Mesenchymal stem cell (in vitro differentiated cells and primary cell): ENCODE results near the gene SFXN5.
A peak's percentile ranks its signal among the peaks of the same experiment; 100 is the strongest.

Experiments
- DNase-seq: peaks from one replicate; pipeline ENCODE4 v3.0.0-alpha.2; 2013
- H2AFZ ChIP-seq: one replicate; pipeline ENCODE4 v1.6.1; 2013; ENCODE audit warnings: low read depth, mild to moderate bottlenecking, control low read depth, inconsistent platforms, low read length, moderate library complexity
- H2AK5ac ChIP-seq: 2 replicates; pipeline ENCODE4 v1.6.1; 2013; ENCODE audit warnings: low read length, moderate library complexity, mild to moderate bottlenecking, inconsistent platforms; ENCODE audit not compliant: severe bottlenecking
- H2BK120ac ChIP-seq: one replicate; pipeline ENCODE4 v1.6.1; 2013; ENCODE audit warnings: low read depth, mild to moderate bottlenecking, inconsistent platforms, low read length, moderate library complexity
- H2BK12ac ChIP-seq, 2 experiments: one replicate each; pipeline ENCODE4 v1.6.1; 2013; ENCODE audit warnings: inconsistent platforms in 2 of 2, low read length in 2 of 2, mild to moderate bottlenecking in 2 of 2, moderate library complexity in 2 of 2, control low read depth in 1 of 2
- H2BK15ac ChIP-seq: one replicate; pipeline ENCODE4 v1.6.1; 2013; ENCODE audit warnings: mild to moderate bottlenecking, low read depth, inconsistent platforms; ENCODE audit not compliant: poor library complexity, severe bottlenecking
- H2BK5ac ChIP-seq: 2 replicates; pipeline ENCODE4 v1.6.1; 2013; ENCODE audit warnings: low read depth, mild to moderate bottlenecking, low read length, control low read depth, inconsistent platforms; ENCODE audit not compliant: poor library complexity, severe bottlenecking
- H3K14ac ChIP-seq, 2 experiments: one replicate each; pipeline ENCODE4 v1.6.1; 2013; ENCODE audit warnings: inconsistent platforms in 2 of 2, low read length in 2 of 2, control low read depth in 1 of 2, mild to moderate bottlenecking in 1 of 2, moderate library complexity in 1 of 2
- H3K18ac ChIP-seq, 2 experiments: one replicate each; pipeline ENCODE4 v1.6.1; 2013; ENCODE audit warnings: inconsistent platforms in 2 of 2, low read length in 2 of 2, control low read depth in 1 of 2, low read depth in 1 of 2, mild to moderate bottlenecking in 1 of 2
- H3K23ac ChIP-seq, 2 experiments: one replicate each; pipeline ENCODE4 v1.6.1; 2013; ENCODE audit warnings: inconsistent platforms in 2 of 2, low read length in 2 of 2, mild to moderate bottlenecking in 2 of 2, moderate library complexity in 2 of 2, control low read depth in 1 of 2
- H3K27ac ChIP-seq: 2 replicates; pipeline ENCODE4 v1.5.1; 2013; ENCODE audit warnings: mild to moderate bottlenecking, moderate library complexity, low read length, control low read depth, inconsistent platforms; ENCODE audit not compliant: poor library complexity, severe bottlenecking
- H3K27me3 ChIP-seq, 2 experiments: 2 replicates each; pipeline versions ENCODE4 v1.6.1 to v1.7.0; 2013; ENCODE audit warnings: low read length in 2 of 2, mild to moderate bottlenecking in 2 of 2, moderate library complexity in 2 of 2, control low read depth in 1 of 2, inconsistent platforms in 1 of 2; ENCODE audit not compliant: control insufficient read depth in 1 of 2, insufficient read depth in 1 of 2
- H3K36me3 ChIP-seq, 2 experiments: 2 replicates each; pipeline versions ENCODE4 v1.6.1 to v1.7.0; 2013; ENCODE audit warnings: low read length in 2 of 2, control low read depth in 1 of 2, inconsistent platforms in 1 of 2, low read depth in 1 of 2, mild to moderate bottlenecking in 1 of 2; ENCODE audit not compliant: insufficient read depth in 2 of 2, control insufficient read depth in 1 of 2
- H3K4ac ChIP-seq, 2 experiments: one replicate each; pipeline ENCODE4 v1.6.1; 2013; ENCODE audit warnings: inconsistent platforms in 2 of 2, low read length in 2 of 2, mild to moderate bottlenecking in 2 of 2, moderate library complexity in 2 of 2, control low read depth in 1 of 2, low read depth in 1 of 2
- H3K4me1 ChIP-seq: 2 replicates; pipeline ENCODE4 v1.6.1; 2013; ENCODE audit warnings: low read depth, low read length, control low read depth; ENCODE audit not compliant: control insufficient read depth, insufficient read depth
- H3K4me2 ChIP-seq: 2 replicates; pipeline ENCODE4 v1.6.1; 2013; ENCODE audit warnings: low read length, mild to moderate bottlenecking, inconsistent platforms; ENCODE audit not compliant: poor library complexity, severe bottlenecking
- H3K4me3 ChIP-seq, 2 experiments: 2 replicates each; pipeline versions ENCODE4 v1.5.1 to v1.7.0; 2013; ENCODE audit warnings: low read length in 2 of 2, mild to moderate bottlenecking in 2 of 2, control low read depth in 1 of 2, low read depth in 1 of 2; ENCODE audit not compliant: insufficient read depth in 1 of 2
- H3K79me1 ChIP-seq: replicated peaks from 2 replicates; pipeline ENCODE4 v1.6.1; 2013; ENCODE audit warnings: mild to moderate bottlenecking, control low read depth, low read length, inconsistent platforms; ENCODE audit not compliant: poor library complexity, severe bottlenecking
- H3K9ac ChIP-seq: 2 replicates; pipeline ENCODE4 v1.7.0; 2013; ENCODE audit warnings: mild to moderate bottlenecking, low read length, moderate library complexity
- H3K9me3 ChIP-seq: 2 replicates; pipeline ENCODE4 v1.7.0; 2013; ENCODE audit warnings: mild to moderate bottlenecking, low read length; ENCODE audit not compliant: control insufficient read depth
- H4K8ac ChIP-seq: one replicate; pipeline ENCODE4 v1.6.1; 2013; ENCODE audit warnings: inconsistent platforms, mild to moderate bottlenecking, low read length, moderate library complexity
- H4K91ac ChIP-seq: one replicate; pipeline ENCODE4 v1.6.1; 2013; ENCODE audit warnings: mild to moderate bottlenecking, low read length, inconsistent platforms
- WGBS: methylation state at CpG from one replicate; pipeline ENCODE4 v1.1.7; 2013; ENCODE audit warnings: mixed read lengths; 5-methylcytosine and 5-hydroxymethylcytosine counted together

SFXN5 gene

DNA sequence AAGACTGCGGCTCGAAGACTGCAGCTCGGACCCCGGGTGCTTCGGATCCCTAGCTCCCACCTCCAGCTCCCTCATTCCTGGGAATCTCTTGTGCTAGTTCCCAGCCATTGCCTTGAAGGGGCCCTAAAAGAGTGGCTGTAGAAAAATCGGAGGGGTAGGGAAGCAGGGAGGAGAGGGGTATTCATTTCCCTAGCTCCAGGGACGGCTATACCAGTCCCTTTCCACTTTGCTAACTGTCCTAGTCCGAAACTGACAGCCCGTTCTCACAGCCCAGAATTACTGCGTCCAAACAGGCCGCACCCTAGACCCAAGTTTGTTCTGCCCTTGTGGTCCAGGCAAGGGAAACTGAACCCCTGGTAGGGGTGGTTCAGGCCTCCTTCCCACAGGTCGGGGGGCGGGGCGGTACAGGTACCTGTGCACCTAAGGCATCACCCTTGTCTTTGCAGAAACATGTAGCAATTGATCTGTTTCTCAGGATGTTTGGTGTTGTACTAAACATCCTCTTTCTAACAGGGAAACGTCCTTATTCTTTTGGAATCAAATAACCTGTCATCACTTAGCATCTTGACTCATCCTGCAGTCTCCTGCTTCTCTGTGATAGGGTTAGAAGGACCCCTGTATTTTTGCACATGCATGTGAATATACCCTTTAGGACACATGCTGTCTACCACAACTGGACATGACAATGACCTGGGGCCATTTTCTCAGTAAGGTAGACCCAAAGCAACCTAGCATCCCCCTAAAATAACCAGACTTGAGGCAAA is 150.2 kb downstream of the SFXN5 start:
- Histone ChIP-seq H2BK120ac (no peak overlapping the region), H4K91ac (no peak overlapping the region), H3K4me2 (no peak overlapping the region), H3K27ac (no peak overlapping the region), H3K23ac (peak overlapping the region in 1 of 2 experiments; percentile 61), H2BK5ac (no peak overlapping the region), H3K4ac (no peak overlapping the region), H3K9me3 (peaks cover 6% of the 10 kb centered on the region), H2BK15ac (no peak overlapping the region), H3K27me3 (peaks cover 88 to 95% of the 10 kb centered on the region in 2 experiments), H3K14ac (no peak overlapping the region), H2BK12ac (no peak overlapping the region), H3K4me3 (no peak overlapping the region), H3K4me1 (peaks cover 53% of the 10 kb centered on the region), H2AFZ (no peak overlapping the region), H2AK5ac (no peak overlapping the region), H3K79me1 (no peaks in the 10 kb centered on the region), H3K9ac (no peak overlapping the region), H3K18ac (no peak overlapping the region), H3K36me3 (no peaks in the 10 kb centered on the region), H4K8ac (no peak overlapping the region)
- DNase-seq, result no peak
- 37% methylated on average over 11 of the region's 15 CpGs for WGBS

DNA sequence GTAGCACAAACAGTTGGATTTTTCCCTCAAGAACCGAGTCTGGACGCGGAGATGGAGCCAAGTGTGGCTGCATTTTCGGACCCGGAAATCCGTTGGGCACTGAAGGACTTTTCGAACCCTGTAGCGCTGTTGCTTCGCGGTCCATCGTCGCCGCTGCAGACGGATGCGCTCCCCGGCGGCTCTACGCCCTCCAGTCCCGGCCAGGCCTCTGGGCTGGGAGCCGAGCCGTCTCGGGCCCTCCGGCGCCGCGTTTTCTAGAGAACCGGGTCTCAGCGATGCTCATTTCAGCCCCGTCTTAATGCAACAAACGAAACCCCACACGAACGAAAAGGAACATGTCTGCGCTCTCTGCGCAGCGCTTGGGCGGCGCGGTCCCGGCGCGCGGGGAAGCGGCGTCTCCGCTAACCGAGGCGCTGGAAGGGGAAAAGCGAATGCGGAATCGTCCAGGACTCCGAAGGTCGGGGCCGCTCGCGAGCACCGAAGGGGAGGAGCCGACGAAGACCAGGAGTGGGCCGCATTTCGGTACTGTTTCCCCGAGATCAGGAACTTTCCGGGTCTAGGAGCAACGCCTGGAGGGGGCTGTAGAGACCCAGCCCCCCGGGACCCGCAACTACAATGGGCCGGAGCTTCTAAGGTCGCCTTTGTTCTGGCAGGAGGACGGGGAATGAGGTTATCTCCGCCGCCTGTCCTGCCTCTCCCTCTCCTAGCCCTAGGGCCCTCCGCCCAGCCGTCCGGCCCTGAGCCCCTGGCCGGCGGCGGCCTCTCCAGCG is 151.0 kb downstream of the SFXN5 start:
- no peak overlapping the region for H3K14ac ChIP-seq
- no peak overlapping the region for H2BK12ac ChIP-seq
- H2AFZ ChIP-seq, result no peak overlapping the region
- no peaks in the 10 kb centered on the region for H3K79me1 ChIP-seq
- no peak overlapping the region for H2BK120ac ChIP-seq
- H2BK15ac ChIP-seq, result no peak overlapping the region
- no peak overlapping the region for H3K18ac ChIP-seq
- H2BK5ac ChIP-seq, result no peak overlapping the region
- 1% methylated on average over 76 of the region's 77 CpGs for WGBS
- H4K8ac ChIP-seq, result no peak overlapping the region
- H3K9ac ChIP-seq, result no peak overlapping the region
- peak overlapping the region in 1 of 2 experiments; percentile 65 for H3K4me3 ChIP-seq
- H3K9me3 ChIP-seq, result peaks cover 6% of the 10 kb centered on the region
- no peak overlapping the region for H4K91ac ChIP-seq
- H3K4me1 ChIP-seq, result peaks cover 60% of the 10 kb centered on the region
- no peak overlapping the region for H2AK5ac ChIP-seq
- H3K27me3 ChIP-seq, result peaks cover 89 to 95% of the 10 kb centered on the region in 2 experiments
- DNase-seq, result peak; percentile 58
- H3K4ac ChIP-seq, result no peak overlapping the region
- H3K4me2 ChIP-seq, result peak overlapping the region; percentile 67
- no peak overlapping the region for H3K27ac ChIP-seq
- H3K23ac ChIP-seq, result peak overlapping the region in 1 of 2 experiments; percentile 79
- H3K36me3 ChIP-seq, result no peaks in the 10 kb centered on the region

DNA sequence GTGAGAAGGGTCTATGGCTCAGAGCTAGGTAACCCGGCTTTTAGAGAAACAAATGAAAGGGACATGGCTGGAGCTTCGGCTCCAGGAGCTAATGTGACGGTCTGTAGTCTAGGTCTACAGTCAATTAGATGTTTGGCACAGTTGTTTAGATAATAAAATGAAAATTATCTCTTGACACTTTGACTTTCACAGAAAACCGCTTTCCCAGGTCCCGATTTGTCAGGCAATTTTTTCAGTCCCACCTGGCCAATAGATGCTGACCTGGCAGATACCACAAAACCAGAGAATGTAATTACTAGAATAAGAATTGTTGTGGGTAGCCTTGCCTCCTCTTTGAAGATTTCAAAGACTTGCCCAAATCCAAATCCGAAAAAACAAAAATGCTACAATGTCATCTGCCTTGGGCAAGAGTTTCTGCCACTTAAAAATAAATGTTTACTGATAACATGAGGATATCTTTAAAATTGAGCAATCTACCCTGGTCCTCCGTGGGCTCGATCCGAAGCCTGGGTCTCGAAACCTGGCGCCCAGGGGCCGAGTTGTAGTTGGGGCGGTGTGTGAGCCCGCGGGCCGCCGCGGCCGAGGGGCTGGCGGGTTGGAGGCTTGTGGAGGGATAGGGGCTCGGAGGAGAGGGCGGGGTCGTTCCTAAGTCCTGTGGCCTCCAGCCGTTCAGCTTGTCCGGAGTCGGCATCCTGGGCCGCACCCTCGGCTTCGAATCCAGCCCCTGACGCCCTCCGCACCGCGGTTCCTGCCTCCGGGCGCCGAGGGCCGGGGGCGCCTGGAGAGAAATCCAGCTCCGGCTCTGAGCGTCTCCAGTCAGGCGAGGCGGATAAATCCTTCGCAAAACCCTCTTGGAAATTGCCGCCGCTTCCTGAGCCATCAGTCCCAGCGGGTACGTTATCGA is 151.8 kb downstream of the SFXN5 start:
- Histone ChIP-seq H2AFZ (no peak overlapping the region), H3K9me3 (peaks cover 6% of the 10 kb centered on the region), H3K4me3 (peak overlapping the region in 1 of 2 experiments; percentile 65), H3K27me3 (peaks cover 89 to 95% of the 10 kb centered on the region in 2 experiments), H3K4ac (no peak overlapping the region), H2BK12ac (no peak overlapping the region), H2BK15ac (no peak overlapping the region), H4K91ac (no peak overlapping the region), H4K8ac (no peak overlapping the region), H3K4me1 (peaks cover 60% of the 10 kb centered on the region), H3K14ac (no peak overlapping the region), H3K9ac (no peak overlapping the region), H3K36me3 (no peaks in the 10 kb centered on the region), H2BK5ac (no peak overlapping the region), H3K4me2 (peak overlapping the region; percentile 67), H3K23ac (peak overlapping the region in 1 of 2 experiments; percentile 79), H3K27ac (no peak overlapping the region), H2AK5ac (no peak overlapping the region), H3K18ac (no peak overlapping the region), H3K79me1 (no peaks in the 10 kb centered on the region), H2BK120ac (no peak overlapping the region)
- DNase-seq, result peak; percentile 4
- 2% methylated on average over 39 of the region's 48 CpGs for WGBS
